Ammon's horn (tissue), 1 donor: ENCODE measurements around the gene GLT8D2.
"Not testable (repeated sequence)": the region's sequence is repeated elsewhere in the genome, so short reads cannot be mapped to it uniquely, and the experiment has no call there.

Experiments used
- DNase-seq: peaks from one replicate; pipeline ENCODE4 v3.0.0-alpha.2; 2016; ENCODE audit warnings: low spot score

Gene GLT8D2

DNA sequence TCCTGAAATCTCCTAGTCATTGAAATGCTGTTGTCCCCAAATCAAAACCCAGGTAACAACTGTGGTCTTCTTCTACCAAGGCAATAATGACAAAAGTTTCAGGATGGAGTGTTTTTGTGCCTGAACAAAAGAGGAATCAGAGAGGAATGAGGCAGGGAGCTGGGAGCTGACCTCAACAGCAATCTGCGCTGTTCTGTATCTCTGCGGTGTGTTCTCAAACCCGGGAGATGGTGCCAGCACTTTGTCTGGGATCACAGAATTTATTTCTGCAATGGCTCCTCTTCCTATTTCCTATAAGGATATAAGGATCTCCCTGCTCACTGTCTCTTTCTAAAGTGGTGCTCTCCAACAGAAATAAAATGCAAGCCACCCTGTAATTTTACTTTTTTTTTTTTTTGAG lies 449 bp upstream of the GLT8D2 start:
- DNase-seq, result no peak

DNA sequence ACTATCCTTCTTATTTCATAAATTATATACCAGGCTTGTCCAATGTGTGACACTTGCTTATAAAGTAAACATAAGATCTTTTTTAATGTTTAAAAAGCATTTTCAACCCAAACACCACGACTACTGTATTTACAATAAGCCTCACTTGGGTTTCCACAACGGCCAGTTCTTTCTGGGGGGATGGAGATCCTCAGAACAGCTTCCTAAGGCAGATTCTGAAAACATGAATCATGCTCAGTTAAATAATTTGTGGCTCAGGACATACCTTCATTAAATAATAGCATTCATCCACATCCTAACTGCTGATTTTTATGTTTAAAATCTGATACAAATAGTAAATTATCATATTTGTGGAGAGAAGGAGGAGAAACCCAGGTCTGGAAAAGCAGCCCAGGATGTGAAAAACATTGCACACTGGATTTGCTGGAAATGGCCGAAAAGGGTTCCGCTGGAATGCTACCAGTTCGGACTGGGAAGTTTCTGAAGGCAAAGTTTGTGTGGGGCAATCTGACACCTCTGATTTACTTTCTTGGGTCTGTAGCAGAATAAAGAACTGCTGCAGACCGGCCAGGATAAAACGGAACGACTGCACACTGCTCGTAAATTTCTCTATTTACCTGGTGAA lies 597 bp downstream of the GLT8D2 start:
- no peak for DNase-seq

DNA sequence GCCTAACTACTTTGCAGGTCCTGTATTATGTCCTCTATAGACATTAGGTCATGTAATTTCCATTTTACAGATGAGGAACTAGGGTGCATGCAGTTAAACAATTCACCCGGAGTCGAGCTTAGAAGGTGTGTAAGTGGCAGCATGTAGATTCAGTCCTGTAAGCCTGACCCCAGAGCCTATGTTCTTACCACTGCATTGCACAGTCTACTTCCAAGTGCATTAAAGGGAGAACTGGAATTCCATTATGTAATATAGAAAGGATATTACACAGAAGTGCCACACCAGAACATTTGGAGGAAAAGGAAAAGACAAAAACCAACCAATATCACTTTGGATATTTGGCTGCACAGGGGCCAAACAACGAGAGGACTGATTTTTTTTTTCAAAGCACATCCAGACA lies 1.2 kb downstream of the GLT8D2 start:
- no peak for DNase-seq

- DNase-seq, result no peak
Observed at GRCh38 chr12:104048162-104048561, 1.8 kb downstream of the GLT8D2 start.

- DNase-seq, result no peak
Observed at GRCh38 chr12:104046306-104046705, 3.7 kb downstream of the GLT8D2 start.

GRCh38 chr12:104044158-104044557 lies 5.8 kb downstream of the GLT8D2 start:
- DNase-seq, result no peak

GRCh38 chr12:104042580-104042979 lies 7.4 kb downstream of the GLT8D2 start:
- no peak for DNase-seq

GRCh38 chr12:104039769-104040168 lies 10.2 kb downstream of the GLT8D2 start:
- DNase-seq, result not testable (repeated sequence)

- not testable (repeated sequence) for DNase-seq
Observed at GRCh38 chr12:104036143-104036542, 13.8 kb downstream of the GLT8D2 start.

- not testable (repeated sequence) for DNase-seq
Observed at GRCh38 chr12:104030596-104030995, 19.4 kb downstream of the GLT8D2 start.

DNA sequence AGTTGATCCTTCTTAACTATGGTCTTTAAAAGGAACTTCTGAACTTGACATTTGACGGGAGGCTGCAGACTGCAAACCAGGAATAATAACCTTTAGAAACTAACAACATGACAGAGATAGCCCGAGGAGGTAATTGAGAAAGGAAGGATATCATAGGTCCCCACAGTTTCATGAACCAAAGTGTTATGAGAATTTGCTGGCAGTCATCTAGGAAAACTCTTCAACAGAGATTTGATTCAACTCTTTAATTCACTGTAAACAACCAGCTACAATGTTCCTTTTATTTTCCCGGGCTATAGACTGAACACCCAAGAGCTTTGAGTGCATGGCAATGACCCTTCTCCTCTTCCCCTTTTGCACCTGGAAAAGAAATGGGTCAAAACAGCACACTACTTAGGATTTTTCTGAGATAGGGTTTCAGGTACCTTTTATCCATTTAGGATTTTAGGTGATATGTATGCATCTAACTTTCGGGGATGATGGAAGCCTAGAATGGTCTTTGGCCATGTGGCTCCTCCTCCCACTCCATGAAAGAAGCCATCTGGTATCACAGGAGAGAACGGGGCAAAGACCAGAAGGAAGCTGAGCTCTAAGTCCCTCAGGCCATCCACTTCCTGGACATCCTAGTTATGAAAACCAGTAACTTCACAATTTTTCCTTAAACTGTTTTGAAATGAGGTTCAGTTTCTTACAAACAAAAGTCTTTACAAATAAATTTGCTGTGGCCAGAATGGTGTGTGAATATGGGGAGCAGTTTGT lies 23.0 kb downstream of the GLT8D2 start:
- DNase-seq, result no peak

- DNase-seq, result no peak
Observed at GRCh38 chr12:104025771-104026170, 24.2 kb downstream of the GLT8D2 start.

GRCh38 chr12:104024348-104024747 lies 25.6 kb downstream of the GLT8D2 start:
- DNase-seq, result no peak

DNA sequence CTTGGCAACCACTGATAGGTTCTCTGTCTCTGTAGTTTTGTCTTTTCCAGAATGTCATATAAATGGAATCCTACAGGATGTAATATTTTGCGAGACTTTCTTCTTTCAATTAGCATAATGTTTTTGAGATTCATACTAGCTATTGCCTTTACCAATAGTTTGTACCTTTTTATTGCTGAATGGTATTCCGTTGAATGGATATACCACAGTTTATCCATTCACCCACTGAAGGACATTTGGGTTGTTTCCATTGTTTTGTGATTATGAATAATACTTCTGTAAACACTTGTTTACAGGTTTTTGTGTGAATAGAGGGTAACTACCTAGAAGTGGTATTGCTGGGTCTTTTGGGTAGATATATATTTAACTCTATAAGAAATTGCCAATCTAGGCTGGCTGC lies 26.3 kb downstream of the GLT8D2 start:
- DNase-seq, result no peak

DNA sequence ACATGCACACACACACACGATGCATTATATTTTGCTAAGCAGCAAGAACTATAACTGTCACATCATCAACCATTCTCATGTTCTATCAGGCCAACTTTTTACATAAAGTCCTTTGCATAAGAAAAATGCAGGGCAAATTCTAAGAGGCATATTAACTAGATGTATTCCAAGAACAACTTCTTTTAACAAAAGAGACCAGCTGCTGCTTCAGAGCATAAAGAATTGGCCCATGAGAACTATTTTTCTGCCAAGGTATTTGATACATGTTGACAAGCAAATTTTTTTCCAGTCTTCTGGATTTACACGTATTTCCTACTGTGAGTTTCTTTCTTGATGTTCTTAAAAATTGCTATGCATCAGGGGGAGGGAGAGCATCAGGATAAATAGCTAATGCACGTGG lies 27.2 kb downstream of the GLT8D2 start:
- no peak for DNase-seq

- not testable (repeated sequence) for DNase-seq
Observed at GRCh38 chr12:104021862-104022261, 28.1 kb downstream of the GLT8D2 start.

DNA sequence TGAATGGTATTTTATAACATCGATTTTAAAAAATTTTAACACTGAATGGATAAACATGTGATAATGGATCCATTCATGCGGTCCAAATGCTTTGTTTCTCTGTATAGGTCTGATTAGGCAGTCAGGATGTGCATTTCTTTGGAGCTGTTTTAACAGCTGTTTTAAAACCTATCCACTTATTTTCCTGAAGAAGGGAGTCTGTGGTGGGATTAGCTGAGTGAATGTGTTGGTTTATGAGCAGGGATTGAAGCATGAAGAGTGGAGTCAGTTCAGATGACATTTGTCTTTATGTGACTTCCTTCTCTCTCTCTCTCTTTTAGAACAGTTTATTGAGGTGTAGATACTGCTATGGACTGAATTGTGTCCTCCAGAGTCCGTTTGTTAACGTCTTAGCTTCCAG lies 37.7 kb downstream of the GLT8D2 start:
- no peak for DNase-seq

DNA sequence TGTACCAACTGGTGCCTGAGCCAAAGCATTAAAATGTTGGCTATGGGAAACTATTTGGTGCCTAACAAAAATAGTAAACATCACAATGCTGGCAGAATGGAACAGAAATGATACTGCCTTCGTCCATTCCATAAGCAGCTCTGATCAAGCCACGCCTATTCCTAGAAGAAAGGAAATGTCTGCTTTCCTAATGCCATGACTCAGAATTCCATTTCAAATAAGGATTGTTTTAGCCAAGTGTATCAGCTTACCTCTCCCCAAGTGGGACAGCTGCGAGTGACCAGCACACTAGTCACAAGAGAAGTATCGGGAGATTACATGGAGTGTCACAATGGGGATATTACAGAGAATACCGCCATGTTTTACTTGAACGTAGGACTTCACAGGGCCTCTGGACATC lies 38.7 kb downstream of the GLT8D2 start:
- DNase-seq, result no peak

GRCh38 chr12:104010606-104011169 lies 39.3 kb downstream of the GLT8D2 start:
- DNase-seq, result peak; percentile 11

DNA sequence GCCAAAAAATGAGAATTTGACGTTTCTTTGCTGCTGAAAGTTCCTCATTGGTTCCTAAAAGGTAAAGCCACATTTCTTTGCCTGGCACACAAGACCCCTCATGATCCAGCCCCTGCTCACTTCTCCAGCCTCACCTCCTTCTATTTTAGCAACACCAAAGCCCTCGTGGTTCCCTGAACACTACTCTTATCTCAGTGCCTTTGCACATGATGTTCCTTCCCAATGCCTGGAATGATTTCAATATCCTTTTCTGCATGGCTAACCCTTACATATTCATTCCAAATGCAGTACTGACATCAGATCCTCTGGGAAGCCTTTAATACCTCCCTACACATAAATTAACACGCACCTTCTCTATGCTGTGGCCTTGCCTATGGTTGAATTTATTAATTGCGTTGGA lies 39.9 kb downstream of the GLT8D2 start:
- DNase-seq, result no peak

DNA sequence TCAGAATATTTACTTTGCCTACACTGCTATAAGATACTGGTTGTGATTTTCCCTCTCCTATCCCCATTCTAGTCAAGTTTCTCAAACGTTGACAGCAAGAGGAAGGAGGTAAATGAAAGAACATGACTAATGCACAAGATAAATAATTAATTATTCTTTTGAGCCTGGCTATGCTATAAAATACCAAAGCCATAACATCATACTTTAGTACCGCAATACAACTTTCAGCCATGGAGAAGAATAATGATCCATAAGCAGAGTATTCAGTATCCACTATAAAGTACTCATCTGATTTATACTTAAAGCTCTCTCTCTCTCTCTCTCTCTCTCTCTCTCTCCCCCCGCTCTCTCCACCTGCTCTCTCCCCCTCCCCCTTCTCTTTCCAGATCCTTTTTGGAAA lies 43.1 kb downstream of the GLT8D2 start:
- no peak for DNase-seq

DNA sequence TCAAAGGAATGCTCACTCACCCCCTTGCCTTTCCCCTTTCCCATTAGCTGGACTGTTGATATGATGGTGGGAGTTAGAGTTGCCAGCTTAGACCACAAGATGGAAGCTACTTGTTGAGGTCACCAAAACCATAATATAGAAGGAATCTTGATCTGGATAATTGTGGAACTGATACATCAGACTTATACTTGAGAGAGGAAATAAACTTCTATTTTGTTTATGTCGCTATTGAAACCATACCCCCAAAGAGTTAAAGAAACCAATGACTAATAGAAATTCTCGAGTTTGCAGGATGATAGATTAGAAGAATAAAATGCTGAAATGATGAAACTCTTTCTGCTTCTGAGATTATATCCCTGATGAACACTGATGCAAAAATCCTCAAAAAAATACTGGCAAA lies 46.4 kb downstream of the GLT8D2 start:
- DNase-seq, result no peak

DNA sequence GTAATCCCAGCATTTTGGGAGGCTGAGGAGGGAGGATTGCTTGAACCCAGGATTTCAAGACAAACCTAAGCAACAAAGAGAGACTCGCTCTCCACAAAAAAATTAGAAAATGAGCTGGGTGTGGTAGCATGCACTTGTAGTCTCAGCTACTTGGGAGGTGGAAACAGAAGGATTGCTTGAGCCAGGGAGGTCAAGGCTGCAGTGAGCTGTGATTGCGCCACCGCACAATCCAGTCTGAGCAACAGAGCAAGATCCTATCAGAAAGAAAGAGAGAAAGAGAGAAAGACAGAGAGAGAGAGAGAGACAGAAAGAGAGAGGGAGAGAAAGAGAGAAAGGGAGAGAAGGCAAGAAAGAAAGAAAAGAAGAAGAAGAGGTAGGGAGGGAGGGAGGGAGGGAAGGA lies 47.3 kb downstream of the GLT8D2 start:
- DNase-seq, result no peak
